Stimulated activated CD8-positive, alpha-beta memory T cell treated with anti-CD3 and anti-CD28 coated beads, Interleukin-15, amount 100 ng/mL, for 24 hours (primary cell): ENCODE results near the gene VAMP8.
"Not testable (repeated sequence)": the region's sequence is repeated elsewhere in the genome, so short reads cannot be mapped to it uniquely, and the experiment has no call there.

Source experiments
- DNase-seq: peaks from one replicate; pipeline ENCODE4 v3.0.0-alpha.2; 2020; ENCODE audit warnings: low read depth

The VAMP8 gene

GRCh38 chr2:85547089-85547858, 30.1 kb upstream of the VAMP8 start:
- no peak for DNase-seq

GRCh38 chr2:85547859-85548607, 29.4 kb upstream of the VAMP8 start:
- no peak for DNase-seq

- no peak for DNase-seq
Observed at GRCh38 chr2:85548608-85548900, 28.8 kb upstream of the VAMP8 start.

GRCh38 chr2:85549095-85549494, 28.3 kb upstream of the VAMP8 start:
- no peak for DNase-seq

- no peak for DNase-seq
Observed at GRCh38 chr2:85549826-85550225, 27.6 kb upstream of the VAMP8 start.

GRCh38 chr2:85550486-85550885, 26.9 kb upstream of the VAMP8 start:
- DNase-seq: no peak

DNA sequence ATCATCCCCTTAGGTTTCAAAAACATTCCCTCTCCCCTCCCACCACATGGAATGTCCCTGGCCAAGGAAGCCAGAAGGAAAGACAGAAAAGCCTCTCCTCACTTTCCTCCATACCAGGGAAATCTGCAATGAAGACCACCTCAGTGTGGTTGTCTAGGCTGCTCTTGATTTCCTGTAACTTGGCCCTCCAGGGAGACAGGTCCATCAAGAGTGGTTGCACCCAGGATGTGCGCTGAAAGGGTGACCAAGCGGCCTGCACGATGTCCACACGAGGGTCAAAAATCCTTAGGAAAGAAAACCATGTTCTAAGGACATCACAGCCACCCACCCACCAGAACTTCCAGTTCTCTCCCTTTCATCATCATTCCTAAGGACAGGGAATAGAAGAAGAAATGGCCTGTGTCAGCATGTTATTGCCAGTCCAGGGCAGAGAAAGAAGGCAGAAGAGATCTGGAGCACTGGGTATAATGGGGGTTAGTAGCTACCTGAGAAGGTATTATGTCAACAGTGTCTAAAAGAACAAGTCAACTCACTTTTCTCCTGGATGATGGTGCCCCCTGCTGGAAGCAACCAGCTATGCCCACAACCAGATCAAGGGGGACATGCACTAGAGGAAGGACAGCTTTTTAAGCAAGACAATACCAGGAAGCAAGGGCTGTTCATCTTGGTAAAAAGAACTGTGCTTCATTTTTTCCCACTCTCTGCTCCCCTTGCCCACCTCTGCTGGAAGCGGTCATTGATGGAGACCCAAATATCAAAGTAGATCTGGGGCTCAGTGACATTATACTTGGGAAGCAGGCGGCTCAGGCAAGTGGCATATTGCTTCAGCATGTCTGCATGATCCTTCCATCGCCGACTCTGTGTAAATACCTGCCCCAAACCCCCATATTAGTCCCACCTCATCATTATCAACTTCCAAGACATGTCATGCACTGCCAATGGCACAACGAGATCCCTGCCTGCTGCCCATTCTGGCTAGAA, 25.4 kb upstream of the VAMP8 start:
- peak; percentile 55 for DNase-seq

DNA sequence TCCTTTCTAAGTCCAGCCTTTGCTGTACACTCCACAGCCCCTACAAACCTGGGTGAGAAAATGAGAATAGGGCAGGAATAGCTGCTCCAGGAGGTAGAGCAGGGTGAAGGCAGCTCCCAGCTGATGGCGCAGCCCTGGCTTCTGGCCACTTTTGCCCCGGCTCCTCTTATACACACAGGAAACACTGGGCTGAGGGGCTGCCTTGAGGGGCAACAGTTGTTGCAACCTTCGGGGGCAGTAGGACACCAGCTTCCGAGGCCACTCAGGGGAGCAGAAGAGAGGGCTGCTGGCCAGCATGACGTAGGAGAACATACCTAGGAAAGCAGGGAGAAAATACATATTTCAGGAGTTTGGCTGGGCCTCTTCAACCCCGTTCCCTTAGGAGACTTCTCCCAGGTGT, 24.2 kb upstream of the VAMP8 start:
- no peak for DNase-seq

DNA sequence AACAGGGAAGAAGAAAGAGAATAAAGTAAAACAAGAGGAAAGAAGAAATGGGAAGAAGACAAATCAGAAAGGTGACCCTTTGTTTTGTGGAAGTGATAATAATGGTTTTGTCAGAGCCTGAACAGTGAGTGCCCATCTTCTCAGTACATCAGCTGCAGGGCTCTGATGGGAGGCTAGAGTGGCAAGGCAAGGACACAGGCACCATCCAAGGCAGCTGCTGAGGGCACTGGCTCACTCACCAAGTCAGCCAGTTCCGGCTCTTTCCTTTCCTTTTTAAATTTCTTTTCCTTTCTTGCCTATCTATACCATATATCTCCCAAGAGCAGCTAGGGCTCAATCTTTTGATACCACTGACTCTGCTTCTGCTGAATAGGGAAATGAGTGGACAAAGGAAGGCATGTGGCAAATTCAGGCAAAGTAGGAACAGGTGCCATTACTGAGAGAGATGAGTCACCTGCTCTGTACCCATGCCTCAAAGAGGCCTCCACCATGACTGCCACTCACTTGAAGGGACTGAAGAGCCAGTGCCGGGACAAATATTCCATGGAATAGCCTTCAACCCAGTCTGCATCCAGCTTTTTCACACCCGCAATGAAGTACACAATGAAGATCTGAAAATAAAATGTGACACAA, 22.3 kb upstream of the VAMP8 start:
- DNase-seq: no peak

GRCh38 chr2:85557130-85557529, 20.3 kb upstream of the VAMP8 start:
- DNase-seq: no peak

DNA sequence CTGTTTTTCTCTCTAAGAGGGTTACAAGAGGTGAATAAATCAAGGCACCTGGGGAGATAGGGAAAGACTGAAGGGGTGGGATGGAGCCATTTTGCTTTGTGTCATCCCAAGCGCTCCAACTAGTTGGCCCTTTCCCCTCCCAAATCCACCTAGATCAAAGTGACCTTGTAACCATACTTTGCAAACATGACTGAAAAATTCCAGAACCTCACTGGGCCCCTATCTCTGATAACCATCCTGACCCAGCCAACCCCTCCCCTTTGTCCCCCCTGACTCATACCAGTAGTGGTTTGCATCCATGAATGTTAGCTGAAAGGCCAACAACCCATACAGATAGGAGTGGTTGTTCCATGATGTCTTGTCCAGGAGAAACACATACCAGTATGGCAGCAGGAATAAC, 19.2 kb upstream of the VAMP8 start:
- no peak for DNase-seq

DNA sequence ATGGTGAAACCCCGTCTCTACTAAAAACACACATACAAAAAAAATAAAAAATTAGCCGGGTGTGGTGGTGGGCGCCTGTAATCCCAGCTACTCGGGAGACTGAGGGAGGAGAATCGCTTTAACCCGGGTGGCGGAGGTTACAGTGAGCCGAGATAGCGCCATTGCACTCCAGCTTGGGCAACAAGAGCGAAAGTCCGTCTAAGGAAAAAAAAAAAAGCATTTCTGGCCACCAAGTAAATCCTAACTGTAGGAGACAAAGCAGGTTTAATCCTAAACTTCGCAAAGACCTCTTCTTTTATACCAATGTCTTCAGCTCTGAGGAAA, 17.0 kb upstream of the VAMP8 start:
- not testable (repeated sequence) for DNase-seq

DNA sequence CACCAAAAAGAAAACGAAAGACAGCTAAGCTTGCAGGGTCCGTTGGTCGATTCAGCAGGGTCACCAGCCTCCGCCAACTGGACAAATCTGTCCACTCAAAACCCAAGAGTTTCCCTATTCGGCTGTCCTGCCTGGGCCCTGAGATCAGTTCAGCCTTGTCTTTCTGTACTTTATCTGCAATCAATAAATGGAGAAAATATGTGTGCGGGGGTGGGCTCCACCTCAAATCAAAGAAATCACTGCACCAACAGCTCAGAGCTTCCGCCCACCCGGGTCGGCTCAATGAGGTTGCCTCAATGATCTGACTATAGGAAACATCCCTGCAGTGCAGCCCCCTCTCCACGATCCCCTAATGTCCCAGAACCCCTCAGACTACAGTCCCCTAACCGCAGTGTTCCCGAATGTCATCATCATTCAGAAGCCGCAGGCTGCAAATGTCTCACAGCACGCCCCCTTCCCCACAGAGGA, 16.5 kb upstream of the VAMP8 start:
- no peak for DNase-seq

- DNase-seq: peak; percentile 89
Observed at GRCh38 chr2:85561280-85562212, 15.8 kb upstream of the VAMP8 start, which contains the start of gene GGCX. Gene GGCX, minus strand, starts transcription at chr2:85561493. Its CDS starts 65 bp downstream, at chr2:85561428.

GRCh38 chr2:85564144-85564563, 13.2 kb upstream of the VAMP8 start:
- DNase-seq: no peak

GRCh38 chr2:85566265-85566664, 11.1 kb upstream of the VAMP8 start:
- DNase-seq: no peak

- no peak for DNase-seq
Observed at GRCh38 chr2:85575739-85576138, 1.6 kb upstream of the VAMP8 start.

- DNase-seq: no peak
Observed at GRCh38 chr2:85577063-85577385, 362 bp upstream of the VAMP8 start.

GRCh38 chr2:85578243-85579180, 1.1 kb downstream of the VAMP8 start:
- no peak for DNase-seq
